ENCODE data around the gene BLTP3B.

Gene BLTP3B

GRCh38 chr12:100133200-100133599 is 9.5 kb downstream of the BLTP3B start:
- no peaks in the 10 kb centered on the region for H3K9me3 ChIP-seq (ENCODE audit: control insufficient read depth, low read length)
- H3K79me2 ChIP-seq: peaks cover 31% of the 10 kb centered on the region
- no peaks in the 10 kb centered on the region for H3K36me3 ChIP-seq (ENCODE audit: control insufficient read depth, insufficient read depth, low read length)
- H3K9ac ChIP-seq: no peak overlapping the region
- no peaks in the 10 kb centered on the region for H3K4me1 ChIP-seq
- H3K27ac ChIP-seq: no peak overlapping the region
- H3K4me3 ChIP-seq (ENCODE audit: low read depth, low read length): no peak overlapping the region
- TF ChIP-seq CTCF (IDR thresholded peaks at IDR 0.05): no peak
- H3K27me3 ChIP-seq (ENCODE audit: control insufficient read depth, insufficient read depth, low read length): no peaks in the 10 kb centered on the region
- no peak overlapping the region for H3K4me2 ChIP-seq (ENCODE audit: low read length)
- no peak overlapping the region for H2AFZ ChIP-seq

DNA sequence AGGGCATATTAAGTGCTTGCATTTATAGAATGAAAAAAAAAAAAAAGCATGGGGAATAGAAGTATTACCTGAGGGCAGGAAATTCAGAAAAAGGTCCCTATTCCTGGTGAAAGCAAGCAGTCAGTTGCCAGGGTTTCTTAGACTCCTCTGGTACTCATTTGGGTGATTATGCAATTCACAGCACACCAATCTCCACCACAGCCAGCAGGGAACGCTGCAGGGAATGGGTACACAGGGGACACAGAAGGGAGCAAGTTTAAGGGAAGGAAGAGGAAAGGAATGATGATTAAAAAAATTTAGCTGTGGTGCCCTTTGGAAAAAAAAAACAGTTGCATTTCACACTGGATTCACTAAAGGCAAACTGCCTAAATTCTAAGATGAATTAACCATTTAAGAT is 14.2 kb downstream of the BLTP3B start:
- H3K27ac ChIP-seq: no peak overlapping the region
- H3K4me1 ChIP-seq: no peaks in the 10 kb centered on the region
- no peak for TF ChIP-seq CTCF (IDR thresholded peaks at IDR 0.05)

GRCh38 chr12:100127766-100128511 is 14.7 kb downstream of the BLTP3B start:
- no peak for TF ChIP-seq CTCF (IDR thresholded peaks at IDR 0.05)
- Histone ChIP-seq H2AFZ (no peak overlapping the region), H3K4me1 (no peaks in the 10 kb centered on the region), H3K9me3 (ENCODE audit: control insufficient read depth, low read length) (no peaks in the 10 kb centered on the region), H3K27ac (no peak overlapping the region), H3K27me3 (ENCODE audit: control insufficient read depth, insufficient read depth, low read length) (no peaks in the 10 kb centered on the region), H3K4me2 (ENCODE audit: low read length) (no peak overlapping the region), H3K4me3 (ENCODE audit: low read depth, low read length) (no peak overlapping the region), H3K9ac (no peak overlapping the region), H3K36me3 (ENCODE audit: control insufficient read depth, insufficient read depth, low read length) (no peaks in the 10 kb centered on the region), H3K79me2 (peaks cover 28% of the 10 kb centered on the region)

More for the DNA sequence above, 14.2 kb downstream of the BLTP3B start:
- H3K79me2 ChIP-seq: peaks cover 28% of the 10 kb centered on the region
- no peaks in the 10 kb centered on the region for H3K9me3 ChIP-seq (ENCODE audit: control insufficient read depth, low read length)
- H2AFZ ChIP-seq: no peak overlapping the region
- H3K9ac ChIP-seq: no peak overlapping the region
- no peak overlapping the region for H3K4me3 ChIP-seq (ENCODE audit: low read depth, low read length)
- H3K27me3 ChIP-seq (ENCODE audit: control insufficient read depth, insufficient read depth, low read length): no peaks in the 10 kb centered on the region
- no peak overlapping the region for H3K4me2 ChIP-seq (ENCODE audit: low read length)
- no peaks in the 10 kb centered on the region for H3K36me3 ChIP-seq (ENCODE audit: control insufficient read depth, insufficient read depth, low read length)

DNA sequence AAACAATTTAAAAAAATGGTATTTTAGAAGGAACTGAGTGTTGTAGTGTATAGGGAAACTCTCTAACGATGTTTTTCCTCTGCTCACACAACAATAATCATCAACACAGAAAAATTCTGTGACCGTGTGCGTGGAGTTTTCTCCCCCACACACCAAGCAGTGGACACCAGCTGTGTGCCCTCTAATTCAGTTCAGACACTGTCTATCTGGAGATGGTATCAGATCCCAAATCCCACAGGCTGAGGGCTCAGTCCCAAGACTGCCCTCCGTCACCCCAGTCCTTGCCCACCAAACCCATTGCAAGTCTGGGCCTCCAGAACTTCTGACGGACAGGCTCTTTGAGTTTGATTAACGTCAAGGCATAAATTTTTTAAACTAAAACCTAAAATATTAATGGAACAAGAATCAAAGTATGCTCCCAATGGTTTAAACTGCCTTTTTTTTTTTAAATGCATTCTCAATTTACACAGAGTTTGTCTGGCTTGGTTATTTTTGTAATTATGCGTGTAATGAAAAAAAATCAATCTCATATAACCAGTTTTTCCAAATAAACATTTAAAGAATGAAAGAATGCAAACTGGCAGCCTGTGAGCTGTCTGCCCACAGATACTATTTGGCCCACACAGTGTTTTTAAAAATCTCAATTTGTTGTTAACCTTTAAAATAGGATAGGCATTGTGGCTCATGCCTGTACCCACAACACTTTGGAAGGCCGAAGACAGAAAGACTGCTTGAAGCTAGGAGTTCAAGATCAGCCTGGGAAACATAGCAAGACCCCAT is 19.2 kb downstream of the BLTP3B start:
- Histone ChIP-seq H3K79me2 (peaks cover 18% of the 10 kb centered on the region), H3K9ac (no peak overlapping the region), H3K9me3 (ENCODE audit: control insufficient read depth, low read length) (no peaks in the 10 kb centered on the region), H3K4me1 (no peaks in the 10 kb centered on the region), H3K27ac (no peak overlapping the region), H3K27me3 (ENCODE audit: control insufficient read depth, insufficient read depth, low read length) (no peaks in the 10 kb centered on the region), H2AFZ (no peak overlapping the region), H3K36me3 (ENCODE audit: control insufficient read depth, insufficient read depth, low read length) (no peaks in the 10 kb centered on the region), H3K4me2 (ENCODE audit: low read length) (no peak overlapping the region), H3K4me3 (ENCODE audit: low read depth, low read length) (no peak overlapping the region)
- TF ChIP-seq CTCF (IDR thresholded peaks at IDR 0.05): no peak
